CD4-positive, alpha-beta T cell treated with Interleukin-4 for 1 hour (primary cell): ENCODE results near the gene ZNF716.
"Not testable (repeated sequence)": the region's sequence is repeated elsewhere in the genome, so short reads cannot be mapped to it uniquely, and the experiment has no call there.

Source experiments
- DNase-seq, 2 donors: peaks; one replicate each; pipeline ENCODE4 v3.0.0-alpha.2; 2020 to 2022

The ZNF716 gene

GRCh38 chr7:57449904-57450303 is at the start of gene ZNF716:
Gene ZNF716 (plus strand): TSS chr7:57450177. CDS start chr7:57450289, 112 bp downstream.
- no peak for DNase-seq

GRCh38 chr7:57400531-57401155 is 49.3 kb upstream of the ZNF716 start:
- no peak for DNase-seq

DNA sequence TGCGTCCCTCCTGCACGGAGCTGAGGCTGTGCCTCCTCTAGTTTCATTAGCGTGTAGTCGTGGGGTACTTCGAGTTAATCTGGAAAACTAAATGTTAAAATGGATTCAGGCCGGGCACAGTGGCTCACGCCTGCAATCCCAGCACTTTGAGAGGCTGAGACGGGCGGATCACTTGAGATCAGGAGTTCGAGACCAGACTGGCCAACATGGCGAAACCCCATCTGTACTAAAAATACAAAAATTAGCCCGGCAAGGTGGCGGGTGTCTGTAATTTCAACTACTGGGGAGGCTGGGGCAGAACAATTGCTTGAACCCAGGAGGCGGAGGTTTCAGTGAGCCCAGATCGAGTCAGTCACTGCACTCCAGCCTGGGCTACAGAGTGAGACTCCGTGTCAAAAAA is 46.9 kb upstream of the ZNF716 start:
- not testable (repeated sequence) for DNase-seq

GRCh38 chr7:57403601-57404342 is 46.2 kb upstream of the ZNF716 start:
- DNase-seq, result no peak

- DNase-seq, result no peak
Observed at GRCh38 chr7:57404343-57404966, 45.5 kb upstream of the ZNF716 start.

- DNase-seq, result no peak
Observed at GRCh38 chr7:57404967-57405421, 45.0 kb upstream of the ZNF716 start.

DNA sequence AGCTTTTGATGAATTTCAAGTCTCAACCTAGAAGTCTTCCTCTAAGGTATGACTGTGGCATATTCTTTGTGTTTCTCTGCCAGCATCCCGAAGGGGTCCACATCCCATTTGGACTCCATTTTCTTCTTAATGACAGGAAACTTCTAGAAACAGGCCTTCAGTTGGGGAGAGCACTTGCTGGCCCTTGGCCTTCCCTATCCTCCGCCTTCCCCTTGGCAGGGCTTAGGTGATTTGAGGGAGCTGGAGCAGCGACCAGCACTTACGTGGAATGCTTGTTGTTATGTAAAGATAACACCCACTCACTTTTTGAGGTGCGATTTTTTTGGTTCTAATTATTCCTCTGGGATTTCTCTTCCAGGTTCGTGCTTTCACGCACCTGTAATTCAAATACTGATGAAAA is 42.9 kb upstream of the ZNF716 start:
- no peak for DNase-seq

DNA sequence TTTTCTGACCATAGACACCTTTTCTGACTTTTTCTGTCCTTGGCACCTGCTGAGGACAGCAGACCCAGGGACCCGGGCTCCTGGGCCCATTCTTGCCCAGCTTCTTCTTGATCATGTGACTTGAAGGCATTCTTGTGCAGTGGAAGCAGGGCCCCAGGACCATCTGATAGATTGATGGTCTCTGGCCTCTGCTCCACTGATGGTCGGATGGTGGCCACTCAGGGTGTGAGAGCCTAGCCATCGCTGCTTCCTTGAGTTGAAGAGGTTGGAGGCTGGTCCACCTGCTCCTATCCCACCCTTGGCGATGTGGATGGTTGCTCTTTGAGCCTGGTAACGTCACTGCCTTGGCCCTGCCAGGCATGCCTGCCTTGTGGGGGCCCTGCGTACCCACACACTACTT is 37.8 kb upstream of the ZNF716 start:
- DNase-seq, result no peak

DNA sequence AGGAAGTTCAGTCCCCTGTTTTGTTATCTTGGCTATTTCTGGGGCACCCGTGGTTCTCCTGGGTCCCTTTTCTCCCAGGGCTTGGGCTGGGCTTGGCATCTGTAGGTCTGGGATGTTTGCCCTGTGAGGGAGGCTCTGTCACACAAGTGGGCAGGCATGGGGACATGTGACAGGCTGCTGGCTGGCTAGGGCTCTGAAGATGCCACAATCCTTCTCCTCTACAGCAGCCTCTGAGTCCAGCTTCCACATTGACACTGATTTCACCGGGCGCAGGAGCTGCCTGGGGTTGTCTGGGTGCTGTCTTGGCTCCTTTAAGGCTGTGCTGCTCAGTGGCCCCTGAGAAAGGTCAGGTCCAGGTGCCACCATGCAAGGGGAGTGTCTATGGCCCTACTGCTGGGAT is 37.4 kb upstream of the ZNF716 start:
- no peak for DNase-seq

- no peak for DNase-seq
Observed at GRCh38 chr7:57413529-57414398, 36.2 kb upstream of the ZNF716 start.

- DNase-seq, result no peak
Observed at GRCh38 chr7:57414415-57414814, 35.6 kb upstream of the ZNF716 start.

GRCh38 chr7:57414852-57415251 is 35.1 kb upstream of the ZNF716 start:
- no peak for DNase-seq

DNA sequence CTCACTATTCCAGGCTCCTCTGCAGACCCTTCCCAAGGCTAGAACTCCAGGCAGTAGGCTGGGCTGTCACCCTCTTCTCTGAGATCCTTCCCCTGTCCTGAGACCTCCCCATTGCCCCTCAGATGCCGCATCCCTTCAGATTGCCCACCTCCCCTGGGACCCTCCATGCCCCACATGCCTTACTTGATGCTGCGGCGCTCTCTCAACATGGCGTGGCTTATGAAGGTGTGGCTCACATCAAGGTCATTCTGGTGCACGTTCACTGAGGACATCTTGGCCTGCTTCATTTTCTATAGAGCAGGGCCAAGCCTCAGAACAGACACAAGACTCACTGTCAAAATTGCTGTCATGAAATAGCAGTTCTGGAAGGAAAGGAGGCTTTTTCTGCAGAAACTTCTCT is 34.7 kb upstream of the ZNF716 start:
- DNase-seq, result no peak

- DNase-seq, result no peak
Observed at GRCh38 chr7:57415730-57416129, 34.2 kb upstream of the ZNF716 start.

DNA sequence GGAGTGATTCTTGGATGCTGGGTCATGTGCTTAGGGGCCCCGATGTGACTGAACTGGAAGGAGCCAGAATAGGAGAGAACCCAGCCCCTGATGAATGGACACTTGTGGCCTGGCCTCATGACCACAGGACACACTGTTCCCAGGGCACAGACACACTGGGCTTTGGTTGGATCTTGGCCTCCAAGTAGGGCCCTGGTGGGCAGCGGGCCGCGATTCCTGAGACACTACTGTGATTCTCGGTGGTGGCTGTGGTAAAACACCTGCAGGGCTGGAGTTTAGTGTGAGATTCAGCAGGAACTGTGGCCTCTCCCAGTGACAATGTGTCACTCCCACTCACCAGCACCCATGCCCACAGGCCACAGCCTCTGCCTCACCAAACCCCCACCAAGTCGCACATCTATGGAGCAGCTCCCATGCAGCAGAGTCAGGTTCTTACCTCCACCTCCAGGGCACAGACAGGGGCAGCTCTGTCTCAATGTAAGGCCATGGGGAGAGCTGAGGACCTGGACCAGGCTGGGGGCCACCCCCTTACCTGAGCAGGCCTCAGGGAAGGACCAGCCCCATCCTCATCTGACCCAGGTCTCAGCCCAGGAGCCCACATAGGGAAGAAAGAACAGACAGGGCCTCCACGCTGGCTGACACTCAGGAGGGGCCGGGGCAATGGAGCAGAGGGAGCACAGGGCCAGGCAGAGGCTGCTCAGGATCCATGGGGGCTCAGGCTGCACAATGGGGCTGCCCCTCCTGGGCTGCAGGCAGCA is 33.2 kb upstream of the ZNF716 start:
- DNase-seq, result no peak

DNA sequence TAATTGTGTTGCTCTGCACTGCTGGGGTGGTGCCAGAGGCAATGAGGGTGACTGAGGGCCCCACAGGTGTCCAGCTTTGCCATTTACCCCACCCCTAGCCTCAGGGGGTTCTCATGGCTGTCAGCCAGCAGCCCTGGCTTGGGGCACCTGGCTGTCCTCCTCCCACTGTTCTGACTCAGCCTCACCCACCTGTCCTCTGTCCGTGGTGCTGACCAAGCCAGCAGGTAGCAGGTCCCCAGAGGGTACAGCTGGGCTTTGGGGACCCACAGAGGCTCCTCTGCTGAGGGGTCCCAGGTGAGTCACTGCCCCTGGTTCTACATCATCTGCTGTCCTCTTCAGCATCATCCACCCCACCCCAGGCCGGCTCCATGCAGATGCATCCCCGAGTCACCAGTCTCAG is 32.2 kb upstream of the ZNF716 start:
- DNase-seq, result no peak

DNA sequence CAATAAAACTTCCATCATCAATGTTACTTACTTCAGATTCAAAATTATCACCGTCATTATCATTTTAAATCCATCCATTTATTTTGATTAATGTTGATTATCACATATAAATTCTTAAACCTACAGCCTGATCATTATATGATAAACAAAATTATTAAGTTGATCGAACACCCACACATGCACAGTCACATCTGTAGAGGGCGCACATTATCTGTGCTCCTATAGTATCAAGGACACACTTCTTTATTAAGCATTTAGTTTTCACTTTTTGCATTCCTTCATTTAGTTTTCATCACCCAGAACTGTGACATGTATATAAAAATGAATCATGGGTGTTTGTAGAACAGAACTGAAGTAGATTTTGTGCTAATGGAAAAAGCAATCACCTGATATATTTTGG is 26.2 kb upstream of the ZNF716 start:
- DNase-seq, result no peak

DNA sequence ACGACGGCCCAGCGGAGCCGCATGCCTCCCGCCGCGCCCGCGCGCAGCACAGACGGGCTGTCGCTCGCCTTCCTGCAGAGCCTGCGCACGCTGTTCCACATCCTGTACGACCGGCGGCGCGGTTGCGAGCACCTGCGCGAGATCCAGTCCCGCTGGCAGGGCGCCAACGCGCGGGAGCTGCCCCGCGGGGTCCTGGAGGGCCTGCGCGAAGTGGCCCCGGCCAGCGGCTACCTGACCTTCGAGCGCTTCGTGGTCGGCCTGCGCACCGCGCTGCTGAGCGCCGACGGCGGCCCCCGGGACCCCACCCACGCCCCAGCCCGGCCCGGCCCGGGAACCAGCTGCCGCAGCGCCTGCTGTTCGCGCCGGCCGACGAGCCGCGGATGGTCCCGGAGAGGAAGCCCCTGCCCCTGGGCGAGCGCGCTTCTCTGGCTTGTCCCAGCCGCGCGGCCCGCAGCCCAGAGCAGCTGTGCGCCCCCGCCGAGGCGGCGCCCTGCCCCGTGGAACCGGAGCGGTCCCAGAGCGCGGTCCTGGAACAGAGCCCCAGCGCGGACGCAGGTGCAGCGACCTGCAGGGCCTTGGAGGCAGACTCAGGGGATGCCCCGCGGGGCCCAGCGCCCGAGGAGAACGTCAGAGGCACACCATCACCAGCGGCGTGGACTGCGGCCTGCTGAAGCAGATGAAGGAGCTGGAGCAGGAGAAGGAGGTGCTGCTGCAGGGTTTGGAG is 25.3 kb upstream of the ZNF716 start:
- no peak for DNase-seq

DNA sequence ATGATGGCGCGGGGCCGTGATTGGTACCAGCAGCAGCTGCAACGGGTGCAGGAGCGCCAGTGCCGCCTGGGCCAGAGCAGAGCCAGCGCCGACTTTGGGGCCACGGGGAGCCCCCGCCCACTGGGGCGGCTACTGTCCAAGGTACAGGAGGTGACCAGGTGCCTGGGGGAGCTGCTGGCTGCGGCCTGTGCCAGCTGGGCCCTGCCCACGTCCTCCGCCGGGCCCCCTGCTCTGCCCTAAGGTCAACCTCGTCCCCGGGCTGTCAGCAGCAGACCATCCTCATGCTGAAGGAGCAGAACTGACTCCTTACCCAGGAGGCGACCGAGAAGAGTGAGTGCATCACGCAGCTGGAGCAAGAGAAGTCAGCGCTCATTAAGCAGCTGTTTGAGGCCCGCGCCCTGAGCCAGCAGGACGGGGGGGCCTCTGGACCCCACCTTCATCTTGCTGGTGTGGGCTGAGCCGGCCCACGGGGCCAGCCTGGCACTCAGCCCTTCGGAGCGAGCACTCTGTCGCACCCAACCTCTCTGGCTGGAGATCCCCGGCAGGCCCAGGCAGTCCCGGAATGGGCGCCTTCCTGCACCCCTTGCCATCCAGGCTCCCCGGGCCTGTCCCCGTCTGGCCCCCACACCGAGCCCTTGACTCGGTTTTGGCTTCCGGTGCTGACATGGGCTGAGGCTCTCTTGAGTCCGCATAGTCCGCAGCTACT is 24.6 kb upstream of the ZNF716 start:
- no peak for DNase-seq

DNA sequence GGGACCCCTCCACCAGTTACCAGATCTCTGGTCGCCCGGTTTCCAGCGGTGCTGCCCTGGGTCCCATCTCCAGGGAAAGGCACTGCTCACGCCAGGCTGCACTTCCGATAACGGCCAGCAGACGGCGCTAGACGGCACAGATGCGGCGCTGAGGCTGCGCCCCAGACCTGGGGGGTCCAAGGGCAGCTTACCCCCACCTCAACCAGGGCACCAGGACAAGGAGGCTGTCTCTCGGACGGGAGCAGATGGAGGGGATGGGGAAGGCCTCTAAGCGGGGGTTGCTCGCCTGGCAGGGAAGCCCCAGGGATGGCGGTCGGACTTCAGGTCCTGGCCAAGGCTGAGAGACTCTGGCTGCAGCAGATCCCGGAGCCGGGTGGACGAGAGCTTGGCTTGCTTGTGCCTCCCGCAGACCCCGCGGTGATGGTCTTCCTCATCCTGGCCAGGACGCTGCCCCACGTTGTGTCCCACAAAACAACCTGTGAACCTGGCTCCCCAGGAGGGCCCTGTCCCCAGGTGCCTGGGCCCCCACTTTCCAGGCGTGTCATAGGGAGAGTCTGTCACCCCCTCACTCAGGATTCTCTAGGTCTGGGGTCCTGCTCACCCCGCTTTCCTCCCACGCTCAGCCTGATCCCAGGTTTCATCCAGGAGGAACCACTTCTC is 23.9 kb upstream of the ZNF716 start:
- DNase-seq, result no peak

DNA sequence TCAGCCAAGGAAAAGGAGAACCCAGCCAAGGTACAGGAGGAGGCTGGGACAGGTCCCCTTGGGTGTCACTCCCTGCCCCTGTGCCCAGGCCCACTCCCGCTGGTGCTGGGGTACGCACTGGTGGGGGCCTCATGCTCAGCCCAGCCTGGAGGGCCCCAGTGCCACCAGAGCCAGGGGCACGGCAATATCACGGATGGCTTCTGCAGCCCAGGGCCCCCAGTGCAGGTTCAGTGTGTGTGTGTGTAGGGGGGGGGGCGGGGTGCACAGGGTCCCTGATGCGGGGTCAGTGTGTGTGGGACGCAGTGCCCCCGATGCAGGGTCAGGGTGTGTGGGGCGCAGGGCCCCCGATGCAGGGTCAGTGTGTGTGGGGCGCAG is 23.4 kb upstream of the ZNF716 start:
- no peak for DNase-seq
